Stimulated activated CD8-positive, alpha-beta memory T cell treated with anti-CD3 and anti-CD28 coated beads, Interleukin-12 subunit alpha, Interleukin-12 subunit beta, amount 100 ng/mL, for 1 hour (primary cell): ENCODE measurements around the gene FAM117B.
"Not testable (repeated sequence)": the region's sequence is repeated elsewhere in the genome, so short reads cannot be mapped to it uniquely, and the experiment has no call there.

Source experiments
- DNase-seq: peaks from one replicate; pipeline ENCODE4 v3.0.0-alpha.2; 2020; ENCODE audit warnings: low read depth

FAM117B gene

GRCh38 chr2:202760848-202761247 lies 126.1 kb downstream of the FAM117B start:
- DNase-seq = no peak

DNA sequence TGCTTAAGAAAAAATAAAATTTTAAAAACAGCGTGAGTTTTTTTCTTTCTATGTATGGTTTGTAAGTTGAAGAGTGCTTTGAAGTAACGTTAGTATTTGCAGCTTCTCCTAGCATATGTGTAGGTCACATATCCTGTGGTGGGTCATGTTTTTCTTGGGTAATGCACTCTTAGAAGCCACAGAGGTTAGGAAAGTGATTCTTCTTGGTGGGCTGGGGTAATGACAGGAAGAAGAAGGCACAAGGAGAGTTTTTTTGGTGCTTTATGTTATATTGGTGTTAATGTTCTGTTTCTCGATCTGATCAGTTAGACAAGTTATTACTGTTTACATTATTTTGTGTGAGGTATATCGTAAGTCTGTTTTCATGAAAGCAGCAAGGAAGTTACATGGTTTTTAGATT lies 127.8 kb downstream of the FAM117B start:
- DNase-seq = no peak

DNA sequence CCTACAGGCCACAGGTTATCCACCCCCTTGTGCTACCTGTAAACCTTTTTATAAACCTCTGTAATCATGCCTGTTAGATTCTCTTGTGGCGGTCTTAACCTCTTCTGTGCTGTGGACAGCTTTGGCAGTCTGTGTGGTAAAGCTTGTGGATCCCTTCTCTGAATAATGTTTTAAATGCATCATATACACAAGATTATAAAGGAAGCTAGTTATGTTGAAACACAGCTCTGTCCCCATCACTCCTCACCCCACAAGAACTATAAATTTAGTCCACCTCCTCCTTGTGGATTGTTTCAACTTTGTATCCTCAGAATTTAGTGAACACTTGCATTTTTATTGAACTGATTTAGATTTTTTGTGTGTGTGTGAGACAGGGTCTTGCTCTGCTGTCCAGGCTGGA lies 129.1 kb downstream of the FAM117B start:
- DNase-seq = no peak

GRCh38 chr2:202764991-202765390 lies 130.2 kb downstream of the FAM117B start:
- DNase-seq = no peak

DNA sequence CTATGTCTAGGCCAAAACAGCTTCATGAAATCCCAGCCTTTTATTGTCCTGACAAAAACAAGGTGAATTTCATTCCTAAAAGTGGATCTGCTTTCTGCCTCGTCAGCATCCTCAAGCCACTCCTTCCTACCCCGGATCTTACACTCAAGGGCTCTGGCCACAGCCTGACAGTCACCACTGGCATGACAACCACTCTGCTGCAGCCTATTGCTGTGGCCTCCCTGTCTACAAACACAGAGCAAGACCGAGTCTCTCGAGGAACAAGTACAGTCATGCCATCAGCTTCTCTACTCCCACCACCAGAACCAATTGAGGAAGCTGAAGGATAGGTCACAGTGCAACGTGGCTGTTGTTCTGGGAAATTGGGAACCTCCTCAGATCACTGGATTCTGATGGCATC lies 130.7 kb downstream of the FAM117B start:
- DNase-seq = no peak

- DNase-seq = no peak
These were observed 133.5 kb downstream of the FAM117B start for GRCh38 chr2:202768273-202768672.

DNA sequence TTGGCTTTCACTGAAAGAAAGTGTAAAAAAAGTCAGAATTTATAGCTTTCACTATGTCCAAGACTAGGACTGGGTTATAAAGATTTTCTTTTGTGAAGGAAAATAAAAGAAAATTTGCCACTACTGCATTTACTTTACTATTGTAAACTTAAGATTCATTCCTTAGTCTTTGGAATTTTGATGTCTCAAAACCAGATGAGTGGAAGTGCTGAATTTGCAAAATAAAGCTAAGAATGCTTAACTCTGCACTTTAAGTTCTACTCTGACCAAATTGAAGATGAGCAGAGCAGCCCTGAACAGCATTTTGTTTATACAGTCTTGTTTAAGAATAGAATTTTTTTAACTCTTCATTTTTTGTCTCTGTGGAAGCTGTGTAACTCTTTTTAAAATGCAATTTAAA lies 134.4 kb downstream of the FAM117B start:
- no peak for DNase-seq

GRCh38 chr2:202771336-202771735 lies 136.6 kb downstream of the FAM117B start:
- no peak for DNase-seq

DNA sequence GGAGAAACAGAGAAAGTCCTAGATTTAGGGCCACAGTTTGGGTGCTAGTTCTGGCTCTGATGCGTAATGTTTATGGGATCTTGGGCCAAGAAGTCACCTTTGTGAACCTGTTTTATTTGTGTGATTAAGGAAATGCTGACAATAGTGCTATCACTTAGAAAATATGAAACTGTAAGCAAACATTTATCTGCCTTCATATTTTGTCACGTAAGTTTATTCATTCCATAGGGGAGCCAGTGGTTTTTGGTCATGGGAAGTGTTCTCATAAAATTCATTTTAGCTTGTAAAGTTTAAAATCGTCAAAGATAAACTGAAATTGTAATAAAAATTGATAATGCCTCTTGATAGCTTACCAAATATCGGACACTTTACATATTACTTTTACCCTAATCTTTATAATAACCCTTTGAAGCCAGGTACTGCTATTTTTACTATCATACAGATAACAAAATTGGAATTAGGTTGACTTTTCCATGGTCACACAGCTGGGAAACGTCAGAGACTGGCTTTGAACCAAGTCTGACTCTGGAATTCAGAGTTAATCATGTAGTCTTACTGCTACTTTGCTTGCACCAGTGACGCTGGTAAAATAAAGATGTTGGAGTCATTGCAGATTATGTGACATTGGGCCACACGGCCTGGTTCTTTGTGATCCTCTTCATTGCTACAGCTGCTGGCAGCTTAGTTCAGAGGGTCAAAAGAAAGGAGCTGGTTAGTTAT lies 137.1 kb downstream of the FAM117B start:
- no peak for DNase-seq

DNA sequence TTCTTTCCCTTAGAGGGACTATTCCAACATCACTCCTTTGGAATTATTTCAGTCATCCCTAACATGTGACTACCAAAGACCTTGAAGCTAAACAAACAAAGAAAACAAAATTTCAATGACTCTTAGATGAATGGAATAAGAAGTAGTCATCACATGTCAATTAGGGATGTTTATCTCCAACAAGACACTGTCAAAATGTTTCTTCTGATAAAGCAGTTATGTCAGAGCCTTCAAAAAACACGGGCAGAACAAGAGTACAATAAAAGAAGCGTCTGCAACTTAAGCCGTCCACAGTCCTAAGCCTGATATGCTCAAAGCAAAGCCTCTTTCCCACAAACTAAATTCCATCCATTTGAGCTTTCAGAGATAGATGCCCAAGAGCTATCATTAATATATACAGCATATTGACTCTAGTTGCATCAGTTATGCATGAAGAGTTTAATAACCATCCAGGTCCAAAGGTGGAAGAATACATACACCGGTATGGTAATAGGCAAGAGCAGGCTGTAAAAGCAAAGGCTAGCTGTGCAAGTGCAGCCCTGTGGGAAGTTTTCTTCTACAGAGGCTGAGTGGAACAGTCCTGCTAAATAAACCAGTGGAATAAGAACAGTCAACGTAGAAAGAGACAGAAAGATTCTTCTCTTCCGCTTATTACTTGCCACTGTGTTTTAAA lies 138.7 kb downstream of the FAM117B start:
- no peak for DNase-seq

DNA sequence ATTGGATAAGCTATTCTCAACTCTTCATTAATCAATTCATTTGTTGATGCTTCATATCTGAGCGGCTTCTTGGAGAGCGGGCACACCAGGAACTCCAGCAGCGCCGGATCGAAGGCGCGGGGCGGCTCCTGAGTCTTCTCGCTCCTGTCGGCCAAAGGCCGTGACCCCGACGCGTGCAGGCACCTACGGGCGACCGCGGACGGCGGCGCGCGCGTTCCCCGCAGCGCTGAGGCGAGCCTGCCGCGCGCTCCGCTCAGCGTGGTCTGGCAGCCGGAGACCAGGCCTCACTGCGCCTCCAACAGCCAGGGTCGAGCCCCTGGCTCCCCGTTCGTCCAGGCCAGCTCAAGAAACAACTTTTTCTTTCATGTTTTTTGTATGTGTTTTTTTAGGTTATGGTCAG lies 139.3 kb downstream of the FAM117B start:
- DNase-seq = no peak

DNA sequence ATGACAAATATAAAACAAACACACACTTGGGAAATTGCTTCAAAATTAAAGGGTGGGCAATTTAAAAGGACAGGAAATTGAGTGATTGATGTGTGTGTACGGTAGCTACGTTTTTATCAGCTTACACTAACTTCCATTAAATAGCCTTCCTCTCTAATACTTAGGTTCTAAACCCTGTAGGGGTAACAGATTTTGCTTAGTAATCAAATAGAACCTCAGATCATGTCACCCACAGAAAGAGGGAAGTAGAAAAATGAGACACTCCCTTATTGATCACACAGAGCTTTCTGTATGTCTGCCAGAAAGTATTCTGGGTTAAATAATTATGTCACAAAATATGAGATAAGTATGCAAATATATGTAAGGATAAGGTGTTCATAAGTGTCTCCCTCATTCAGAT lies 143.4 kb downstream of the FAM117B start:
- no peak for DNase-seq

DNA sequence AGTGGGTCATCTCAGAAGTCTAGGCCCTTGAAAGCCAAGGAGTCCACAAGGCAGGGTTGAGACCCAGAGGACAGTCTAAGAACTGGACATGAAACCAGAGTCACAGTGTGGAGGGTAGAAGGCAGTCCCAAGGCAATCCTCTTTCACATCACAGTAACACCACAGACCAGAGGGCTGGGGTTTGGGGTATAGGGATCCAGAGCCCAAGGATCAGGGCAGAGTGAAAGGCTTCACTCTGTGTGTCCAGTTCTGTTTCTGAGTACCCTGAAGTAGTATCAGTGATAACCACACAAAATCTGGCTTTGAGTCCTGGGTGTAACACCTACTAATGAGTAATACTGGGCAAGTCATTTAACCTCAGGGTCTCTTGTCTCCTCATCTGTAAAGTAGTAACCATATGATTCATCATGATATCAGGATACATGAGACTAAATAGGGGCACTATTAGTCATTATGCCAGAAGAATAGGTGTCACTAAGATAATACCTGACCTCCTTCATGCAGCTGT lies 145.8 kb downstream of the FAM117B start:
- DNase-seq = no peak

- DNase-seq = no peak
These were observed 148.3 kb downstream of the FAM117B start for GRCh38 chr2:202782940-202783558.

DNA sequence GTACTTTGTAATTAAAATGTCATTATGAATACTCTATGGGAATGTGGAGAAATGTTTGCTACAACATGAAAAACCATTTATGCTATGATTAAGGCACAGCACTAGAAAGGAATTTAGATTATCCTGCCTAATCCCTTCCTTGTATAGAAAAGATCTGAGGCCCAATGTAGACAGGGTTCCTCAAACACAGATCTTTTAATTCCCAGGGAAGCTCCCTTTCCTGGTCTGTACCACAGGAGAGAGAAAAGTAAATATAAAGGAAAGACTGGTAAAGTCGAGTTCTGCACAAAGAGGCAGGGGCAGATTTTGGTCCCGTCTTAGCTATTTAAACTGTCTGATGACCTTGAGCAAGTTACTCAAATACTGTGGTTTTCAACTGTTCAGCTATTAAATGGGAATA lies 152.1 kb downstream of the FAM117B start:
- DNase-seq = no peak

GRCh38 chr2:202790676-202791075 lies 155.9 kb downstream of the FAM117B start:
- no peak for DNase-seq

DNA sequence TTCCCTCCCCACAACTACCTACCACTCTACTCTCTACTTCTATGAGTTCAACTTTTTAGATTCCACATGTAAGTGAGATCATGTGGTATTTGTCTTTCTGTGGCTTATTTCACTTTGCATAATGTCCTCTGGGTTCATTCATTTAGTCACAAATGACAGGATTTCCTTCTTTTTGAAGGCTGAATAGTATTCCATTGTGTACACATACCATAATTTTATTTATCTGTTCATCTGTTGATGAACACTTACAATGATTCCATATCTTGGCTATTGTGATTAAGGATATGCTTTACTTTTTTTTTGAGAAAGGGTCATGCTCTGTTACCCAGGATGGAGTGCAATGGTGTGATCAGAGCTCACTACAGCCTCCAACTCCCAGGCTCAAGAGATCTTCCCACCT lies 163.2 kb downstream of the FAM117B start:
- no peak for DNase-seq

DNA sequence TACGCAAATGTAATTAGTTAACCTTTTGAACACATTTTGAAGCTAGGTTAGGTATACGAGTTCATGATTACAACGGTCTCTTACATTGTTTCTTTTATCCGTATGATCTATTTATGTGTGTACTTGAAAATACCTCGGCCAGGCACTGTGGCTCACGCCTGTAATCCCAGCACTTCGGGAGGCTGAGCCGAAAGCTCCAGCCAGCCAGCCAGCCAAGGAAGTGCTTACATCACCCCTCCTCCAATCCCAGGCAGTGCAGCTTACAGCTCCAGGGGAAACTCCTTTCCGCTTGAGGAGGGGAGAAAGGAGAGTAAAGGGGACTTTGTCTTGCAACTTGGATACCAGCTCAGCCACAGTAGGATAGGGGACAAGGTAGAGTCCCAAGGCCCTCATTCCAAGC lies 171.1 kb downstream of the FAM117B start:
- not testable (repeated sequence) for DNase-seq

DNA sequence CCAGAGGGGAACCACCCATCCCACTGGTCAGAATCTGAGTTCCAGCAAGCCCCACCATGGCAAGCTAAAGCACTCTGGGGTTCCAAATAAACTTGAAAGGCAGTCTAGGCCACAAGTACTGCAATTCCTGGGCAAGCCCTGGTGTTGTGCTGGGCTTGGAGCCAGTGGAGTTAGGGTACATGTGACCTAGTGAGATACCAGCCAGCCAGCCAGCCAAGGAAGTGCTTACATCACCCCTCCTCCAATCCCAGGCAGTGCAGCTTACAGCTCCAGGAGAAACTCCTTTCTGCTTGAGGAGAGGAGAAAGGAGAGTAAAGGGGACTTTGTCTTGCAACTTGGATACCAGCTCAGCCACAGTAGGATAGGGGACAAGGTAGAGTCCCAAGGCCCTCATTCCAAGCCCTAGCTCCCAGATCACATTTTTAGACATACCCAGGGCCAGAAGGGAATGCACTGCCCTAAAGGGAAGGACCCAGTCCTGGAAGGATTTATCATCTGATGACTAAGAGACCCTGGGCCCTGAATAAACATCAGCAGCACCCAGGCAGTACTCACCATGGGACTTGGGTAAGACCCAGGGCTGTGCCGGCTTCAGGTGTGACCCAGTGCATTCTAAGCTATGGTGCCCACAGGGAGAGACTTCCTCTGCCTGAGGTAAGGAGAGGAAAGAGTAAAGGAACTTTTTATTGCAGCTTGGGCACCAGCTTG lies 172.8 kb downstream of the FAM117B start:
- not testable (repeated sequence) for DNase-seq

- no peak for DNase-seq
These were observed 174.0 kb downstream of the FAM117B start for GRCh38 chr2:202808754-202809153.

DNA sequence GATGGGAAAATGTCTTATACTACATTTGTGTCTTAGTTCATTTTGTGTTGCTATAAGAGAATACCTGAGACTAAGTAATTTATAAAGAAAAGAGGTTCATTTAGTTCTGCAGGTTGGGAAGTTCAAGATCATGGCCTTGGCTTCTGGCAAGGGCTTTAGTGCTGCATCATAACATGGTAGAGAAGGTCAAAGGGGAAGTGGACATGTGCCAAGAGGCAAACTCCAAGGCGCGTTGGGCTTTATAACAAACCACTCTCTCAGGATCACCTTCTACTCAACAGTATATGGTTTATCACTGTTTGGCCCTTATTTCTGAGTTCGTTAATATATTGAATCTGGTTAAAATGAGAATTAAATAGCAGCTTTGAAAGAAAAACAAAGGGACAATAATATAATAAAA lies 178.6 kb downstream of the FAM117B start:
- DNase-seq = no peak

GRCh38 chr2:202814226-202814625 lies 179.5 kb downstream of the FAM117B start:
- no peak for DNase-seq
